ENCODE results near the gene TMEM17. TPM values are rescaled to one million over a fixed set of nuclear protein-coding genes. Genes with fewer than 3 reads are reported as not detected.

The TMEM17 gene
- total and polyA plus RNA-seq, 9 of the 15 experiments (the other 6 are each of a cell fraction or from before 2014, with no cell fraction given): 0.58 to 2.2 (median 1.2) TPM

- no peak for TF ChIP-seq NCOA1 (IDR thresholded peaks at IDR 0.05; ENCODE audit: low read depth)
- no peak for TF ChIP-seq POU5F1 (IDR thresholded peaks at IDR 0.05; ENCODE audit: borderline replicate concordance, low read depth, low read length, partially characterized antibody)
- no peak for TF ChIP-seq CEBPB (tag; IDR thresholded peaks at IDR 0.05)
- no peak for TF ChIP-seq ETS2 (tag; IDR thresholded peaks at IDR 0.05; ENCODE audit: borderline replicate concordance, poor library complexity, severe bottlenecking)
- TF ChIP-seq FOXA1 (IDR thresholded peaks at IDR 0.05; ENCODE audit: borderline replicate concordance): no peak
- TF ChIP-seq XRCC3 (IDR thresholded peaks at IDR 0.05): no peak
- TF ChIP-seq IRF2 (CRISPR knock-in tag; IDR thresholded peaks at IDR 0.05): no peak
- no peak for TF ChIP-seq CHCHD3 (CRISPR knock-in tag; IDR thresholded peaks at IDR 0.05)
- no peak for TF ChIP-seq ZNF143 (CRISPR knock-in tag; IDR thresholded peaks at IDR 0.05)
- TF ChIP-seq NR2F6 (CRISPR knock-in tag; IDR thresholded peaks at IDR 0.05): no peak
- no peak for TF ChIP-seq CREB3 (tag; conservative IDR thresholded peaks at IDR 0.05; ENCODE audit: low read depth)
- TF ChIP-seq KAT2B (IDR thresholded peaks at IDR 0.05; ENCODE audit: low read depth, low read length): no peak
- TF ChIP-seq HOMEZ (CRISPR knock-in tag; IDR thresholded peaks at IDR 0.05): no peak
- no peak for TF ChIP-seq JUNB (CRISPR knock-in tag; conservative IDR thresholded peaks at IDR 0.05)
- no peak for TF ChIP-seq MCM3 (IDR thresholded peaks at IDR 0.05)
- peak; percentile 23; the same call in 1 of the 2 replicates for TF ChIP-seq AFF4 (CRISPR knock-in tag; IDR thresholded peaks at IDR 0.05)
- no peak for TF ChIP-seq HMG20B (CRISPR knock-in tag; IDR thresholded peaks at IDR 0.05)
- TF ChIP-seq SAP30 (IDR thresholded peaks at IDR 0.05; ENCODE audit: borderline replicate concordance, insufficient read depth, low read depth, low read length, poor library complexity, severe bottlenecking): peak; percentile 28
- TF ChIP-seq HDAC1 (IDR thresholded peaks at IDR 0.05): peak in 1 of 2 experiments; percentile 64; a peak in 2 of 4 replicates
- TF ChIP-seq ZNF444 (CRISPR knock-in tag; IDR thresholded peaks at IDR 0.05): no peak
- no peak; a peak in 1 of 3 replicates for TF ChIP-seq CBX3 (IDR thresholded peaks at IDR 0.05; ENCODE audit: borderline replicate concordance in 1 of 2, low read length in 2 of 2)
- TF ChIP-seq NFIC (IDR thresholded peaks at IDR 0.05): no peak; the same call in 1 of the 2 replicates
- TF ChIP-seq ZFPM2 (CRISPR knock-in tag; IDR thresholded peaks at IDR 0.05): no peak
- TF ChIP-seq MTA2 (IDR thresholded peaks at IDR 0.05; ENCODE audit: low read depth): no peak
Measured at GRCh38 chr2:62505750-62506420, at the start of gene TMEM17 (continued).
